CD14-positive monocyte (primary cell): ENCODE data around the gene PLD3. TPM values are rescaled to one million over a fixed set of nuclear protein-coding genes. Genes with fewer than 3 reads are reported as not detected.
A peak's percentile ranks its signal among the peaks of the same experiment; 100 is the strongest.

Source experiments
- DNase-seq, 3 donors: peaks; one replicate each; pipeline ENCODE4 v3.0.0-alpha.2; 2011 to 2022
- H2AFZ ChIP-seq: 2 replicates; pipeline ENCODE4 v1.6.0; 2012; ENCODE audit warnings: mild to moderate bottlenecking, low read depth, low read length, inconsistent platforms; ENCODE audit not compliant: insufficient read depth, poor library complexity, severe bottlenecking
- H3K27ac ChIP-seq, 2 donors: 1 replicate in 1 of 2; 2 replicates in 1 of 2; pipeline ENCODE4 v1.5.1; 2012 to 2013; ENCODE audit warnings: low read length in 2 of 2, control low read depth in 1 of 2, inconsistent platforms in 1 of 2, low read depth in 1 of 2, mild to moderate bottlenecking in 1 of 2
- H3K27me3 ChIP-seq, 2 donors: one replicate each; pipeline versions ENCODE4 v1.6.0 to v1.6.1; 2011 to 2013; ENCODE audit warnings: low read length in 2 of 2; ENCODE audit not compliant: control insufficient read depth in 2 of 2, insufficient read depth in 2 of 2
- H3K36me3 ChIP-seq, 2 donors: replicated peaks in 1 of 2; 1 replicate in 1 of 2; 2 replicates in 1 of 2; pipeline versions ENCODE4 v1.5.1 to v1.6.1; 2012 to 2013; ENCODE audit warnings: low read length in 2 of 2, control low read depth in 1 of 2, inconsistent platforms in 1 of 2, mild to moderate bottlenecking in 1 of 2; ENCODE audit not compliant: insufficient read depth in 2 of 2, control insufficient read depth in 1 of 2
- H3K4me1 ChIP-seq, 2 donors: 1 replicate in 1 of 2; 2 replicates in 1 of 2; pipeline versions ENCODE4 v1.5.1 to v1.6.1; 2012 to 2013; ENCODE audit warnings: low read length in 2 of 2, control low read depth in 1 of 2, inconsistent platforms in 1 of 2, mild to moderate bottlenecking in 1 of 2, moderate library complexity in 1 of 2; ENCODE audit not compliant: insufficient read depth in 2 of 2, control insufficient read depth in 1 of 2
- H3K4me2 ChIP-seq: replicated peaks from 2 replicates; pipeline ENCODE3; 2012; ENCODE audit warnings: low read length, moderate library complexity, mild to moderate bottlenecking; ENCODE audit not compliant: poor library complexity, severe bottlenecking; ENCODE audit errors: extremely low read depth
- H3K4me3 ChIP-seq, 3 experiments: fragments of 200-600 bp in 1 of 3; sonication (generic) in 1 of 3; replicated peaks in 1 of 3; 1 replicate in 2 of 3; 2 replicates in 1 of 3; pipeline ENCODE4 v1.5.1; 2011 to 2013; ENCODE audit warnings: low read length in 3 of 3, mild to moderate bottlenecking in 3 of 3, control low read depth in 2 of 3, low read depth in 2 of 3, inconsistent platforms in 1 of 3, moderate library complexity in 1 of 3
- H3K79me2 ChIP-seq: 2 replicates; pipeline ENCODE4 v1.6.0; 2012; ENCODE audit warnings: mild to moderate bottlenecking, control low read depth, inconsistent platforms, low read length, moderate library complexity; ENCODE audit not compliant: insufficient read depth
- H3K9ac ChIP-seq: 2 replicates; pipeline ENCODE4 v1.6.0; 2017; ENCODE audit warnings: low read length, mild to moderate bottlenecking; ENCODE audit not compliant: insufficient read depth, poor library complexity, severe bottlenecking
- H3K9me3 ChIP-seq, 2 donors: replicated peaks in 1 of 2; 1 replicate in 1 of 2; 2 replicates in 1 of 2; pipeline versions ENCODE4 v1.5.1 to v1.6.1; 2012 to 2013; ENCODE audit warnings: low read length in 2 of 2, control low read depth in 1 of 2; ENCODE audit not compliant: control insufficient read depth in 1 of 2, insufficient read depth in 1 of 2
- H4K20me1 ChIP-seq: 2 replicates; pipeline ENCODE4 v1.6.0; 2012; ENCODE audit warnings: mild to moderate bottlenecking, low read length, control low read depth, moderate library complexity; ENCODE audit not compliant: insufficient read depth
- H3K27ac Mint-ChIP-seq, 7 donors: one replicate each; pipeline ENCODE4 v1.8.0; 2020; ENCODE audit warnings: mild to moderate bottlenecking in 7 of 7, mixed read lengths in 7 of 7, moderate library complexity in 6 of 7, inconsistent platforms in 2 of 7
- H3K27me3 Mint-ChIP-seq, 3 donors: one replicate each; pipeline ENCODE4 v1.8.0; 2021 to 2022; ENCODE audit warnings: low read depth in 3 of 3, mild to moderate bottlenecking in 3 of 3, mixed read lengths in 3 of 3, moderate library complexity in 3 of 3, inconsistent platforms in 1 of 3
- H3K36me3 Mint-ChIP-seq, 2 donors: one replicate each; pipeline ENCODE4 v1.8.0; 2020; ENCODE audit warnings: mixed read lengths in 2 of 2, inconsistent platforms in 1 of 2, mild to moderate bottlenecking in 1 of 2
- H3K4me1 Mint-ChIP-seq: one replicate; pipeline ENCODE4 v1.8.0; 2020; ENCODE audit warnings: mild to moderate bottlenecking, mixed read lengths
- H3K4me3 Mint-ChIP-seq, 2 donors: one replicate each; pipeline ENCODE4 v1.8.0; 2020; ENCODE audit warnings: mild to moderate bottlenecking in 2 of 2, mixed read lengths in 2 of 2, moderate library complexity in 1 of 2
- H3K9me3 Mint-ChIP-seq, 7 donors: one replicate each; pipeline ENCODE4 v1.8.0; 2020 to 2022; ENCODE audit warnings: mixed read lengths in 7 of 7, mild to moderate bottlenecking in 6 of 7, moderate library complexity in 6 of 7, inconsistent platforms in 2 of 7
- WGBS: methylation state at CpG from one replicate; pipeline ENCODE4 v1.1.5; 2013; ENCODE audit warnings: missing lambda C conversion rate; ENCODE audit not compliant: insufficient coverage; 5-methylcytosine and 5-hydroxymethylcytosine counted together
- intact Hi-C, 2 donors: fragments of 100-400 bp; cut with micrococcal nuclease; formaldehyde crosslinking; loops; one replicate each; pipeline versions ENCODE4 v1.15.0 to v1.15.1; 2023
- polyA plus RNA-seq, 3 donors: library from polyadenylated mRNA; depleted of rRNA in 1 of 3; unstranded in 2 of 3; stranded (reverse) in 1 of 3; fragments of 300-500 nt in 2 of 3; fragments of >200 nt in 1 of 3; fragmentation: Illumina TruSeq in 2 of 3; gene quantifications; 1 replicate in 2 of 3; 2 replicates in 1 of 3; pipeline ENCODE4 v1.2.3, GENCODE V29; 2012 to 2021
- TF ChIP-seq, protein P1 (sequence below): fragments of 200-600 bp; IDR thresholded peaks from one replicate; pipeline ENCODE4 v1.8.0; 2022; ENCODE audit warnings: antibody characterized with exemption, mild to moderate bottlenecking

PLD3 gene
- polyA plus RNA-seq, 3 donors, result 168 to 334 (median 170) TPM

DNA sequence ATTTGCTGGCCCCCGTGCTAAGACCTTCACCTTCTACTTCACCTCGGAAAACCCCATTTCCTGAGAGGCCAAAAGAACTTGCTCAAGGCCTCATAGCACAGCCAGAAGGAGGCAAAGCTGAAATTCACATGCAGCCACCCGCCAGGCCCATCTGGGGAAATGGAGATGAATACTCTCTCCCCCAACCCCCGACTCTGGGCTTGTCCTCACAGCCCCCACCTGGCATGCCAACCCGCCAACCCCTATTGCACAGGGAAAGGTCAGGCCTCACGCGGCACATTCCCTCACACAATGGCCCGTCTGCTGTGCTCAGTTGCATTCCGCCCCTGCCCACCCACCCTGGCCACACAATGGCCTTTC is 61.5 kb downstream of the PLD3 start:
- Mint-ChIP-seq H3K4me3 (no peak overlapping the region), H3K4me1 (peaks cover 19% of the 10 kb centered on the region), H3K27me3 (peaks cover 3 to 8% (median 8%) of the 10 kb centered on the region in 3 donors), H3K36me3 (no peaks in the 10 kb centered on the region), H3K27ac (no peak overlapping the region), H3K9me3 (no peaks in the 10 kb centered on the region)
- Histone ChIP-seq H2AFZ (no peak overlapping the region), H4K20me1 (no peaks in the 10 kb centered on the region), H3K4me2 (no peak overlapping the region), H3K4me3 (no peak overlapping the region), H3K36me3 (no peaks in the 10 kb centered on the region), H3K27me3 (no peaks in the 10 kb centered on the region), H3K9me3 (no peaks in the 10 kb centered on the region), H3K27ac (no peak overlapping the region), H3K9ac (no peak overlapping the region), H3K4me1 (peaks cover 12% of the 10 kb centered on the region in 2 donors), H3K79me2 (no peaks in the 10 kb centered on the region)
- TF ChIP-seq, protein P1, sequence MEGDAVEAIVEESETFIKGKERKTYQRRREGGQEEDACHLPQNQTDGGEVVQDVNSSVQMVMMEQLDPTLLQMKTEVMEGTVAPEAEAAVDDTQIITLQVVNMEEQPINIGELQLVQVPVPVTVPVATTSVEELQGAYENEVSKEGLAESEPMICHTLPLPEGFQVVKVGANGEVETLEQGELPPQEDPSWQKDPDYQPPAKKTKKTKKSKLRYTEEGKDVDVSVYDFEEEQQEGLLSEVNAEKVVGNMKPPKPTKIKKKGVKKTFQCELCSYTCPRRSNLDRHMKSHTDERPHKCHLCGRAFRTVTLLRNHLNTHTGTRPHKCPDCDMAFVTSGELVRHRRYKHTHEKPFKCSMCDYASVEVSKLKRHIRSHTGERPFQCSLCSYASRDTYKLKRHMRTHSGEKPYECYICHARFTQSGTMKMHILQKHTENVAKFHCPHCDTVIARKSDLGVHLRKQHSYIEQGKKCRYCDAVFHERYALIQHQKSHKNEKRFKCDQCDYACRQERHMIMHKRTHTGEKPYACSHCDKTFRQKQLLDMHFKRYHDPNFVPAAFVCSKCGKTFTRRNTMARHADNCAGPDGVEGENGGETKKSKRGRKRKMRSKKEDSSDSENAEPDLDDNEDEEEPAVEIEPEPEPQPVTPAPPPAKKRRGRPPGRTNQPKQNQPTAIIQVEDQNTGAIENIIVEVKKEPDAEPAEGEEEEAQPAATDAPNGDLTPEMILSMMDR, result no peak
- WGBS, result 49% methylated on average over 3 of the region's 9 CpGs
- intact Hi-C loops, result no loop called here
- DNase-seq, result no peak

GRCh38 chr19:40411125-40411842 is 62.8 kb downstream of the PLD3 start:
- Mint-ChIP-seq H3K36me3 (no peaks in the 10 kb centered on the region), H3K27me3 (peaks cover 3 to 11% (median 8%) of the 10 kb centered on the region in 3 donors), H3K9me3 (peaks cover 0 to 3% (median 0%) of the 10 kb centered on the region in 7 donors), H3K4me3 (no peak overlapping the region), H3K27ac (no peak overlapping the region), H3K4me1 (peaks cover 31% of the 10 kb centered on the region)
- no peak overlapping the region for H3K4me3 ChIP-seq
- H3K9ac ChIP-seq, result peak overlapping the region; percentile 4
- H3K36me3 ChIP-seq, result no peaks in the 10 kb centered on the region
- no peaks in the 10 kb centered on the region for H4K20me1 ChIP-seq
- H3K4me2 ChIP-seq, result no peak overlapping the region
- H3K79me2 ChIP-seq, result no peaks in the 10 kb centered on the region
- WGBS, result 58% methylated on average over 8 of the region's 16 CpGs
- DNase-seq, result no peak
- intact Hi-C loops, result no loop called here
- no peaks in the 10 kb centered on the region for H3K27me3 ChIP-seq
- no peak overlapping the region for H2AFZ ChIP-seq
- TF ChIP-seq, protein P1, result no peak
- peaks cover 24 to 25% of the 10 kb centered on the region in 2 donors for H3K4me1 ChIP-seq
- no peak overlapping the region for H3K27ac ChIP-seq
- no peaks in the 10 kb centered on the region for H3K9me3 ChIP-seq
